HG02678 (cell line): Measurements from ENCODE around the gene MEX3D.

Experiments used
- ATAC-seq: cut with Tn5 transposase; IDR thresholded peaks from one replicate; pipeline ENCODE4 v1.9.1; 2021; ENCODE audit warnings: mild to moderate bottlenecking, moderate library complexity; ENCODE audit not compliant: unreplicated experiment

MEX3D gene

DNA sequence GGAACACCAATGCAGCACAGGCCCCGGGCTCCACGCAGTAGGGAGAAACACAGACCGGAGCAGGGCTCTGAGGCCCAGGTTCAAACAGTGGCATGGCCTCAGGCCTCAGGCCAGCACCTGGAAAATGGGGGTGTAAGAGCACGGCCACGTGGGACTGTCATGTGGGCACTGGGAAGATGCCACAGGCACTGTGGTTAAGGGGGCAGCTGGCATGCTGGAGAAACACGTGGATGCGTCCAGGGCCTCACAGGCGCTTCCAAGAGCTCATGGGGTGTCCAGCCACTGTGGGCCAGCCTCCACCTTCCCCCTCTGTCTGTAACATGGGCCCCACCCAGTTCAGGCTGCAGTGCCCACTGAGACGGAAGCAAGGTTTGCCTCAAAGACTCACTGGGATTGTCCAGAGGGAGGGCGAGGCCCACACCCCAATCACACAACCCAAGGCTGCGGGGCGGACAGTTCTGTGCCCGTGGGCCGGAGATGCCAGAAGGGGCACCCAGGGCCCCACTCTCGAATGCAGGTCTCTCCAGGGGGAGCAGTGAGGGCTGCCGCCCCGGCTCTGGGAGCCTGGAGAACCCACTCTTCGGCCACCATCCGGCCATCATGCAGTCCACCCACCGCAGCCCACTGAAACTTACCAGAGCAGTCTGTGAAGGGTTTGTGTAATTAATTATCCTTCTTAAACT, 30.8 kb upstream of the MEX3D start:
- ATAC-seq, result no peak

DNA sequence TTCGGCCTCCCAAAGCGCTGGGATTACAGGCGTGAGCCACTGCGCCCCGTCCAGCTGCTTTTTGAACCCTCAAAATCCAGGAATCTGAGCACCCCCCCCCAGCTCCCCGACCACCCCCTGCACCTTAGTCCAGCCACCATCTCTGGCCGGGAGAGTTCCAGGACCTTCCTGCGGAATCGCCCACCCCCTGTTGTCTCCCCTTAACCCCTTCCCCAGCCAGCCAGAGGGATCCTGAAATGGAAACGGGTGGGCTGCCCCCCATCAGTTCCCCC, 25.3 kb upstream of the MEX3D start:
- no peak for ATAC-seq

DNA sequence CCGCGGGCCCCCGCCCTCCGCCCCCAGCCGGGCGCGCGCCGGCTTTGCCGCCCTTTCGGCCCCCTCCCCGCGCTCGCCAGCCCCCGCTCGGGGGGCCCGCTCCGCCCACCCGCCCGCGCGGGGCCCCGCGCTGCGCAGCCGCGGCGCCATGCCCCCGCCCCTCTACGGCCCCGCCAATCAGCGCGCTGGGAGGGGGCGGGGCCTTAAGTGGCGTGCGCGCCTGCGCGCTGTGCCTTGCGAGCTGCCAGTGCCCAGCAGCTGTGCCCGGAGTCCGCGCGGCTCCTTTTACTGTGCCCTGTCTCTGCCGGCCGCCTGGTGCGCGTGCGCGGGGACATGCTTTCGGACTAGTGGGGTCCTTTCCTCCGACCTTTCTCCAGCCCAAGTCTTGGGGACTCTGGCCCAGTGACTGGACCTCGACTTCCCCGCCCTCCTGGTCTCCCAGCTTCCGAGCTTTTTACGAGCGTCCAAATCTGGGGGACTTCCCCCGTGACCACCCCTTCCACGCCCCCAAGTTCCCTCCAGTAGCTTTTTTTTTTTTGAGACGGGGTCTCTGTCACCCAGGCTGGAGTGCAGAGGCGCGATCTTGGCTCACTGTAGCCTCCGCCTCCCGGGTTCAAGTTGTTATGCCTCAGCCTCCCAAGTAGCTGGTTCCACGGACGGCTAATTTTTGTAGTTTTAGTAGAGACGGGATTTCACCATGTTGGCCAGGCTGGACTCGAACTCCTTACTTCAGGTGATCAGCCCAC, 24.8 kb upstream of the MEX3D start, which contains the start of gene MBD3:
Gene MBD3, minus strand, starts transcription at position 111 of the 746 bp plus-strand sequence. CDS start 234 bp downstream, outside the sequence.
- peak; percentile 75 for ATAC-seq

DNA sequence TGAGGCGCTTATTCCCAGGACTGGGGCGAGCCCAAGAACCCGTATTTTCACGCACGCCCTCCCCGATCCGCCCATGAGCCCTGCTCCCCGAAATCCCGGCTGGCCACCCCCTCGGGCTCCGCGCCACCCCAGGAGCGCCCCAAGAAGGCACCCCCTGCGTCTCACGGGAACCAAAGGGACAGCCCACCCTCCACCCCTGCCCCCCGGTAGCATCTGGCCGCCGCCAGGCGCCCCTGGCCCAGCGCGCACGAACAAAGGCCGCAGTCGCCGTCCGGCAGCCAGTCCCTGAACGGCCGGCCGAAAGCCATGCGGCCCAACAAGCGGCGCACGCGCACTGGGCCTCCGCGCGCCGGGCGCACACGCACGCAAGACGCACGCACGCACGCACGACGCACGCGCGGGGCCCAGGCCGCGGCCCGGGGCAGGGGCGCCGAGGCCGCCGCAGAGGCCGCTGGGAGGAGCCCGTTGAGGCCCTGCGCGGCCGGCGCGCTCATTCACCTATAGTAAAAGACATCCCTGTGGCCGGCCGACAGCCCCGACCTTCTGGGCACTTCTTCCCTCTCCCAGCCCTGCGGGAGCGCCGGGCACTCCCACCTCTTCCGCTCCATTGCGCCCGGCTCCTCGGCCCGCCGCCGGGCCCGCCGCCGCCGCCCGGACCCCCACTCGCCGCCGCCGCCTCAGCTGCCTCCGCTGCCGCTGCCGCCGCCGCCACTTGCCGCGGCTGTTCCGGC, 24.1 kb upstream of the MEX3D start:
- ATAC-seq, result peak; percentile 71

DNA sequence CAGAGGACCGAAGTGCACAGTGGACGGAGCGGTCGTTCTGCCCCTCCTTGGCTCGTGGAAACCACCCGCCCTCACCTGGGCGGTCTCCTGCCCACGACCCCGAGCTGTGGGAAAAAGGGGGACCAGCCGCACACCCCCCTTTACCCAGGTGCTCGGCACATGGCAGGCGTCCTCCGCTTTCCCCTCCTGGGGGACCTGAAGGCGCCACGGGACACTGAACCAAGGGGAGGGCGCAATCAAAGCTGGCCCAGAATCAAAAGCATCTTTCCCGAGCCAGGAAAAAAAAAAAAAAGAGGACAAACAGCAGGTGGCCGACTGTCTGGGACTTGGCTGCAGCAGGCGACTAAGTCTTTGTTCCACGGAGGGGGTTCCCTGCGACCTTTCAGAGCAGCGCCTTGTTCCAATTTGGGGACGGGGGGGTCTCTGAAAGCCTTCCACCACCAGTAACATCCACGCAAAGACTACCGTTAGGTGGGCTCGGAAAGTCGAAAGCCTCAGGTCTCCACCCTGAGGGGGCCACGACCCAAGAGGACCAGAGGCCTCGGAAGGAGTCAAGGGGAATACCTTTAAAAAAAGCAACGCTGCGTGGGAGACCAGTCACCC, 23.4 kb upstream of the MEX3D start:
- no peak for ATAC-seq

DNA sequence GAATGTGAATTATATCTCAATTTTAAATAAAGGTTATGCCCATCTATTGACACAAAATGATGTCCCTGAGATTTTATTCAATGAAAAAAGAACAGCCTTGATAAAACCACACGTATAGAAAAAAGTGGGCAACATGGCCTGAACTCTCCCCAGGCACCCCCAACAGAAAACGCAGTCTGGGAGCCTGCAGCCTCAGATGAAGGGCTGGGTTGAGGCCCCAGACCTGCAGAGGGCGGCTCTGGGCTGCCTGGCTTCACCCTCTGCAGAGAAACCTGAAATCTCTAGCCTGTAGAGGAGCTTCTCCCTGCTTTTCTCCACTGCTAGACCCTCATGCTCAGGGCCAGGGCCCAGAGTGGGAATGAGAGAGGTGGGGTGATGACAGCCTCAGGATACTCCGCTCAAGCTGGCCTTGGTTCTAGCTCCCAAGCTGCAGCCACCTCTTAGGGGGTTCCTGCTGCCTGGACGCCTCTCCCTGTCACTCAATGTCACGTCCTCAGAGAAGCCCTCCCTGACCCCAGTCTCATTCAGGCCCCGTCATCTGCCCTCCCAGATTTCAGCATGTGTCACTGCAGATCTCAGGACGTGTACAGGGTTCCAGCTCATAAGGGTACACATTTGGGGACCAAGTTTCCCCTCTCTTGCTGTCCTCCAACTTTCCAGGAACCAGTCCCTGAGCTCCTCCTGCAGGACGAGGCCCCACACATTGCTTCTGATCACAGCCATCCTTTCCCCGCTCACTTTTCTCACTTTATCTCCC, 22.7 kb upstream of the MEX3D start:
- ATAC-seq, result no peak

DNA sequence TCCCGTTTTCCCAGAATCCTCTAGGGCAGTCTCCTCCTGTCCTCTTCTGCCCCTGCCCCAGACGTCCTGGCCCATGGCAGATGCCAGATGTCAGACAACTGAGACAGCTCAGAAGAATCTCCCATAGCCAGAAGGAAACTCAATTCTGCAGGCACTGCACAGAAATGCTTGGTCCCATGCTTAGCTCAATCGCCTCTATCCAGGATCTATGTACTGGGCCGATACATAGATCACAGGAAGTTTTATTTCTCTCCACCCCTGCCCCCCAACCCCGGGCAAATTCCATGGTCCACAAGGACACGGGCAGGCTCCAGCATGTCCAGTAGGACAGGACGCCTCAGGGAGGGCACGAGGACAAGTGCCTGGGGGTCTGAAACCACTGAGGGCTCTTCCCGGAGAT, 19.7 kb upstream of the MEX3D start:
- no peak for ATAC-seq

DNA sequence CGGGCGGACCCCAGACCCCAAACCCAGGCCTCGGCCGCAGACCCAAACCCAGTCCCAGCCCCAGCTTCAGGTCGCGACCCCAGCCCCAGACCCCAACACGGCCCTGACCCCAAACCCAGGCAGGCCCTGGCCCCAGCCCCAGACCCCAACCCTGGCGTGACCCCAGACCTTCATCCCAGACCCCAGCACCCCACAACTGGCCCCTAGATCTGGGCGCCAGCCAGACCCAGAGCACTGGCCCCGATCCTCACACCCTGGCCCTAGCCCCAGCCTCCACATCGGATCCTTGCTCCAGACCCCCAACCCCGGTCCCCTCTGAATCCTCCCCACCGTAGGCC, 17.1 kb upstream of the MEX3D start:
- ATAC-seq, result no peak

DNA sequence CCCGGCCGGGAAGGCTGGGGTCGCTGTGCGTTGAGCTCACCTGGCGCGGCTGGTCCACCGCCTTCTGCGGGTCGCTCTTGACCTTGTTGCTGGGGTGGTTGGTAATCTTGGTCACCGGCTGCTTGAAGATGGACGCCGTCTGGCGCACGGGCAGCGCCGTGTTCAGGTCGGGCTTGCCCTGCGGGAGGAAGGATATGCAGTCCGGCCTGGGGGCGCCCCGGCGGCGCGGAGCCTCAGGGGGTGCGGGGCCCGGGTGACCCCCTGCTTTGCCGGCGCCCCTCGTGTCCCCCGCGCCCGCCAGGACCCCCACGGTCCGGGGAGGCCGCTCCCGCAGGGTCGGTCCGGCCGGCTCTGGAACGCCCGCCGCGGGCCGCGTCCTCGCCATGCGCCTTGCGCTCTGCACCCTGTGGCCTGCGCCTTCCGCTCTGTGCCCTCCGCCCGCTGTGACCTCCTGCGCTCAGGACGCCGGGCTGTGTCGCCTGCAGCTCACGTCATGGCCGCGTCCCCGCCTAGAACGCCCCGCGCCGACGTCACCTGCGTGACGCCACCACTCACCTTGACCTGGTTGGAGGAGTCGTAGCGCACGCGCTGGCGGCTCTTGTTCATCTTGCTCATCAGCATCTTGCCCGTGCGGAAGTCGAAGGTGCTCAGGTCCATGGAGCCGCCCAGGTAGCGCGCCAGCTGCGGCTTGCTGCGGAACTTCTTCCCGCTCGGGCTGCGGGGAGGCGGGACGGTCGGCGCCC, 16.5 kb upstream of the MEX3D start:
- ATAC-seq, result no peak

DNA sequence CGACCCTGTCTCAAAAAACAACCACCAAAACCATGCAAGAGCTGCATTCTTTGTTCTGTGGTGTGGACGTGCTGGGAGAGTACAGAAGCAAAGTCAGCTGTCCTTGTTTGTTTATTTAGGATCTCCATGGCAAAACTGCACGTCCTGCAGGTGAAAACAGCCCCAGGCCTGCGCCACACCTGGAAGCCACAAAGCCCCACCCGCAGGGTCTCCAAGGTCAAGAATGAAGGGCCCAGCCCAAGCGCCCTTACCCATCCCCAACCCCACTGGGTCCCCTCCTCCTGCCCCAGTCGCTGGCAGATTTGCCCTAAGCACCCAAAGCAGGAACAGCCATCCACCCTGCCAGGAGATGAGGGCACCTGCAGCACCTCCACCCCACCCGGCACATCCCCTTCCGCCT, 14.1 kb upstream of the MEX3D start:
- ATAC-seq, result no peak

DNA sequence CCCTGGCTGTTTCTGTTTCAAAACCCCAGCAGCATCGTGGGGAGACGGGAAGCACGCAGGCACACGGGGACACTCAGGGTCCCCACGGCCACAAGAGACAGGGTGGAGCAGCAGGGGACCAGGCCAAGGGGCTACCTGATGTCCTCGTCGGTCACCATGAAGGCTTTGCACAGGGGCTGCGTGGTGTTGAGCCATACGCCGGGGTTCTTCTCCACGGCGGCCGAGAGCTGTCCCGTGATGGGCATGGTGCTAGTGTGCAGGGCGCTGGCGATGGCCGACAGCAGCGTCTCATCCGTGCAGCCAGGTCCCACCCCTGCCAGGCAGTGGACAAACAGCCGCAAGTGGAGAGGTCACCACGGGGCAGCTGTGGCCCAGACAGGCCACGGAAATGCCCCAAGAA, 12.8 kb upstream of the MEX3D start:
- no peak for ATAC-seq

DNA sequence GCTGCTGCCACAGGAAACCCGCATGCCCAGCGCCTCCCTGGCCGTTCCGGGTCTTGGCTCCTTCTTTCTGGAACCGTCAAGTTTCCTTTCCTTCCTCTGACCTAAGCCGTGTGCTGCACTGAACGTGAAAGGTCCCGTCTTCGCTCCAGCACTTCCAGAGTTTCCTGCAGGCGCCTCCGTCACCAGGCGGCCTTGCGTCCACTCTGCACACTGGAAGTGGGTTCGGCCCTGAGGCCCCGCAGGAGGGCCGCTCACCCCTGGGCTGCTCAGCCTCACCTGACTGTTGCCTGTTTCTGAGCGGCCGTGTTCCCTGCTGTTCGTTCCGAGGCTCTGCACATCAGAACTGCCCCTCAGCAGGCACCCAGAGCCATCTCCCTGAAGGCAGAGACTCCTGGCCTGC, 12.3 kb upstream of the MEX3D start:
- ATAC-seq, result no peak

DNA sequence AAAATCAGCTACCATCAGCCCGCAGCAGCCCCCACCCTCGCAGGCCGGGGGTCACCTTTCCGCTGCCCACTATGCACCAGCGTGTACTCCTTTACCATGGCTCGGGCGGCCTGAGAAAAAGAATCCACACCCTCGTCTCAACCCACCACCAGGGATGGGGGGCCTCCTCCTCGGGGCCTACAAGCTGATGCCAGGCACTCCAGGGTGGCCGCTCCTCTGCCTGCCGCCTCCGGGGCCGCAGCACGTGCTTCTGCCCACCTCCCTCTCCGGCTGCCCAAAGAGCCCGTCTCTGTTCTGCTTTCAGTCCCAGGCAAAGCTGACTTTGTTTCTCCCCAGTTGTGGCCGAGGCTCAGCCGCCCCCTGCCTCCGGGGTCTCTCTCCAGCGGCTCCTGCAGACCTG, 11.1 kb upstream of the MEX3D start:
- no peak for ATAC-seq

DNA sequence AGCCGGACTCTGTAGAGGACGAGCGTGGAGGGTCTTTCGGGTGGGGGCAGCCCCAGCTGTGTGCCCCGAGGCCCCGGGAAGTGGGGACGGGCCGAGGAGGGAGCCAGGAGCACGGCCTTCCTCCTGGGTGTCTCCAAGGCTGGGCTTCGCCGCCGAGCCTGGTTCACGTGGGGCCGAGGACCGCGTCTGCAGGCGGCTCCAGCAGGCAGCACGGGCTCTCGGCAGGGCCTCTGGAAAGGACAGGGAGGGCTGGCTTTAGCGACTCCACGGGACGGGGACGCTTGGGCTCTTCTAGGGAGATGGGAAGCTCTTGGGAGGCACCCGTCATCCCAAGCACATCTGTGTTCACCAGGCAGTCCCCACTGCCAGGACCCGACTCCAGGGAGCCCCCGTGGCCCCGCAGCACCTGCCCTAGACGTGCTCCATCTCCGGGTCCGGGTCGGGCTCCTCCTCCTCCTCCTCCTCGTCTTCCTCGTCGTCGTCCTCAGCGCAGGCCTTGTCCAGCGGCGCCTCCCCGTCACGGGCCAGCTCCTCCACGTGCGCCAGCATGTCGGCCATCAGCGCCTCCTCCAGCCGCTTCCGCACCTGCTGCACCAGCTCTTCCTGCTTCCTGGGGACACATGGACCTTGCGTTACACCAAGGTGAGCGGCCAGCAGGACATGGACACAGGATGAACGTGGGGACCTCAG, 9.9 kb upstream of the MEX3D start:
- no peak for ATAC-seq

DNA sequence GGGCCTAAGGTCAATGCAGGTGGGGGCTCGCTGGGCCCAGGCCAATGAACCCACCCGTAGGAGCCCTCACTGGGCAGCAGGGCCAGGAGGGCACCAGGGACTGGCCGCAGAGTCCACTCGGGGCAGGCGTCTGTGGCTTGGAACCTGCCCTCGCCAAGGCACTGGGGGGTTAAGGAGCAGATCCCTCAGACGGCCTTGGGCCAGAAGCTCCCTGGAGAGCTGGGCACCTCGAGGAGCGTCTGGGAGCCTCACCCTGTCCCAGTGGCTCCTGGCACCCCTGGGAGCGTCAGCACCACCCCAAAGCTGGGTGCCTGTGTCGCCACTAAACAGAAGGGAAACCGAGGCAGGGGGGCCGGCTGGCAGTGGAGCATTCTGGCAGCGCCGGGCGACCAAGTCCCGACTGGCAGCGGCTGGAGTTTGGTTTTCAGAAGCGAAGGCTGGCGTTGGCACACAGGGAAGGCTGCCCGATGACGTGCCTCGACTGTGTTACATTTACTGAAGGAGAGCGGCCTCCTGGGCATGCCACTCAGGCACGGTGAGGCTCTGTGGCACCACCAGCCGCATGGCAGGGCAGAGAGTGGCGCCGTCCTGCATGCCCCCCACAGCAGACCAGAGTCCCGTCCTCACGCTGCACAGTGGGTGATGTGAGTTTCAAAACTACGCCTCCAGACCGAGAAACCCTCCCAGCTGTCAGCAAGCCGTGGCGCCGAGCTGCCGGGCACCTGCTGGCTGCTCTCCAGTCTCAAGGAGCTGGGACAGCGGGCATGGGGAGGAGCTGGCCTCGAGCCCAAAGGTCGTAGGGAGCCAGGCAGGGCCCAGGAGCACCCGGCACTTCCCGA, 9.2 kb upstream of the MEX3D start:
- no peak for ATAC-seq

DNA sequence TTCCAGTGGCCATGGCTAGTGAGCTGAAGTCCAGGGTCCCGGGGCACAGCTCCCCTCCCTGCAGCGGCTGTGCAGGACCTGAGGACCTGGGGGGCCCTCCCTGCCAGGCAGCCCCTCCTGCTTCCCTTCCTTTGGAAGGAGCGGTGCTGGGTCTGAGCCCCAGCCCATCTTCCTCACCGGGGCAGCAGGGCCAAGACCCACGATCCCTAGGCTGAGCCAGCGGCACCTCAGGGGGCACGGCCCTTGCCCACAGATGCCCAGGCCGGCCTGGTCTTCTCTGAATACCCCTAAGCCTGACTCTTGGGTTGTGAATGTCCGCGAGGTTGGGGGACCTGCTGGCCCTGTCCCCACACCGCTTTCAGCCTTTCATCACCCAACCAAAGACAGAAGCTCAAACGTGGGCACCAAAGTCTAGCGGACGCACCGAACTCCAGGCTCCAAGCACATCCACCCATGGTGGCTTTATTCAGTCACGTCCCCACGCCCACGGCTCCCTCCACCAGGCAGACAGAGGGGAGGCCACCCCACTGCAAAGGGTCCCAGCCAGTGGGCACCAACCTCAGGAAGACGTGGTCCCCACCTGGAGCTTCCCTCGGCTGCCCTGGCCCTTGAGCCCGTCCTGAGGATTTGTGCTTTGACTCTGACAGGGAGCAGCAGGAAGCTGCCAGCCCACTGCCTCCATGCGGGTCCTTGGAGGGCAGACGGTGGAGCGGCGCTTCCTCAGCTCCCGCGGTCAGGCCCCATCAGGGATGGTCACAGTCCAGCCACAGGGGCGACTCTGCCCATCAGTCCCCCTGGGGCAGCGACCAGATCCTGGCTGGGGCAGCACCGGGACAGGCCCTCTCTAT, 8.3 kb upstream of the MEX3D start:
- ATAC-seq, result no peak

DNA sequence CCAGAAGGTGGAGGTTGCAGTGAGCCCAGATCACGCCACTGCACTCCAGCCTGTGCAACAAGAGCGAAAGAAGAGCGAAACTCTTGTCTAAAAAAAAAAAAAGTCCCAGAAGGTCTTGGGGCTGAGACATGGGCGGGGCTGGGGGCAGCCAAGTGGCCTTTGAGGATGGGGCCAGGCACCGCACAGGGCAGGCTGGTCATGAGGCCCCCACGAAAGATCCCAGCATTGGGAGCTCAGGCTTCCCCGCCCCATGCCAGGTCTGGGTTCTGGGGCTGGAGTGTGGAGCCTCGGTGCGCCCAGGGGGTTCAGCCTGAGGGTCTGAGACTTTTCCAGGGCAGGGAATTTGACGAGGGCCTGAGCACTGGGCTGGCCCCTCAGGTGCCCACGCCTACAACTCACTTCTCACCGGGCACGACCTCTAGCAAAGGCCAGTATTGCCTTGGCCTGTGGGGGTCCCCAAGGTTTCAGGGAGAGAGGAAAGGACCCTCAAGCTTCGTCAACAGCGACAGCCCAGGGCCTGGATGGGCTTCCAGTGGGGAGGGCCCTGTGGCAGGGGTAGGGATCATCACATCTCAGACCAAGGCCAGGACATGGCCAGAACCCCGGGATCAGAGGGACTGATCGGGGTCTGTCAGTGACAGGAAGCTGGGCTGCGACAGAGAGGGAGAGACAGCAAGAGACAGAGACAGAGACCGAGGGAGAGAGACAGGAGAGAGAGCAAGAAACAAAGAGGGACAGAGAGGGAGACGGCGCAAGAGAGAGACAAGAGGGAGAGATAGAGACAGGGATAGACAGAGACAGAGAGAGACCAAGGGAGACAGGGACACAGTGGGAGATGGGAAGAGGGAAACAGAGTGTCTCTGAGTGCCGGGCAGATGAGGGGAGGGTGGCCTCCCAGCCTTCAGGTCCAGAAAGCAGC, 7.5 kb upstream of the MEX3D start:
- ATAC-seq, result no peak
